NB4 (cell line): Measurements from ENCODE around the gene NUP210.

ENCODE experiments used
- DNase-seq: peaks from one replicate; pipeline ENCODE4 v3.0.0; 2010; ENCODE audit warnings: low read depth
- H3K4me3 ChIP-seq: one replicate; pipeline ENCODE4 v1.5.1; 2011; ENCODE audit warnings: mild to moderate bottlenecking, low read depth, low read length, moderate library complexity
- MYC ChIP-seq: IDR thresholded peaks from 2 replicates; pipeline ENCODE4 v1.6.1; 2011; ENCODE audit warnings: low read depth, low read length
- POLR2A ChIP-seq: IDR thresholded peaks from 2 replicates; pipeline ENCODE4 v1.6.1; 2011; ENCODE audit warnings: mild to moderate bottlenecking; ENCODE audit not compliant: insufficient read length; ENCODE audit errors: extremely low read depth
- TF ChIP-seq, protein P1 (sequence below): IDR thresholded peaks from 2 replicates; pipeline ENCODE4 v1.6.1; 2011; ENCODE audit warnings: low read depth, low read length
- TF ChIP-seq, protein P2 (sequence below): IDR thresholded peaks from one replicate; pipeline ENCODE4 v1.5.1; 2012; ENCODE audit warnings: low read depth, low read length

Gene NUP210

DNA sequence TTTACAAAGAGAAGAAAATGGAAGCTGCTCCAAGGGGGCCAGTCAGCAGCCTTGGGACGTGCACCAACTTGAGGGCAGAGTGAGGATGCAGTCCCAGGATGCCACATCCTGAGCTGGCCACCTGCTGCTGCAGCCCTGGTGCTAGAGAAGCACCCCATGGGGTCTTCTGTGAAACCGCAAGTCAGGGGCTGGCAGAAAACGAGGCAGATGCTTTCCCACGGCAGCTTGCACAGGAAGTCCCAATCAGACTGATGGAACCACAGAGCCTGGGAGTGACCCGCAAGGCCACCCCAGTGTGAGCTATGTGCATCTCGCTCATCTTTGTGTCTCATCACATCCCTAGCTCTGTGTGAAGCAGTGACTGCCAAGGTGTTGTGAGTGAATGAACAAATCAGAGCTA, 76.5 kb downstream of the NUP210 start:
- DNase-seq, result peak; percentile 86
- TF ChIP-seq POLR2A, result no peak
- 0 out of 2 replicates have a peak, but pooled peaks have one; percentile 16 for TF ChIP-seq MYC
- TF ChIP-seq, protein P1, sequence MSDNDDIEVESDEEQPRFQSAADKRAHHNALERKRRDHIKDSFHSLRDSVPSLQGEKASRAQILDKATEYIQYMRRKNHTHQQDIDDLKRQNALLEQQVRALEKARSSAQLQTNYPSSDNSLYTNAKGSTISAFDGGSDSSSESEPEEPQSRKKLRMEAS, result 0 out of 2 replicates have a peak, but pooled peaks have one; percentile 25
- H3K4me3 ChIP-seq, result no peak overlapping the region

DNA sequence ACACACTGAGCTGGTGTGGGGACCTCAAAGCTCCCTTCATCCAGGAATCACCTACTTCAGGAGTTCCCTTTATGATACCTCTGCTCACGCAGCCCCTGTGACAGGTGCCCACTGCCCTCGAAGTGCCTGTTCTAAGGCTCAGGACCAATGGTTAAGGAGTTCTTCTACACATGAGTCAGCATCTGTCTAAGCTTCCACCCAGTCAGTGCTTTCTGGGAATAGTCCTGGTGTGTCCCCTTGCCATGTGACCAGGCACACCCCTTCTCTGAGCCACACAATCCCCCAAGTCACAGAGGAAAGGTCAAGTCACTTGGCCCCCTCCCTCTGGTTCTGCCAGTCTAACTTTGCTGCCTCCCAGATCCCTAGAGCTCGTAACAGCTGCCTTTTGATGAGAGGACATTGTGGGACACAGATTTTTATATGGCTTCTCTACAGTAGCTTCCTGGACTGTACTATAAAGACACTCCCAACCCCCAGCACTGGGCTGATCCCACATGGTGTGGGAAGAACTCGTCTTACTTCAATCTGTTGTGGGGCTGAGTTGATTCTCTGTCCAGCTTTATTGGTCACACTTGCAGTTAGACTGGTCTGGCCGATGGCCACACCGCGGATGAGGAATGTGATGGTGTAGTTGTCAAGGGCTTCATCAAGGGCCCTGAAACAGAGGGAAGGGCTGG, 78.8 kb downstream of the NUP210 start:
- TF ChIP-seq, protein P1, result no peak
- TF ChIP-seq, protein P2, sequence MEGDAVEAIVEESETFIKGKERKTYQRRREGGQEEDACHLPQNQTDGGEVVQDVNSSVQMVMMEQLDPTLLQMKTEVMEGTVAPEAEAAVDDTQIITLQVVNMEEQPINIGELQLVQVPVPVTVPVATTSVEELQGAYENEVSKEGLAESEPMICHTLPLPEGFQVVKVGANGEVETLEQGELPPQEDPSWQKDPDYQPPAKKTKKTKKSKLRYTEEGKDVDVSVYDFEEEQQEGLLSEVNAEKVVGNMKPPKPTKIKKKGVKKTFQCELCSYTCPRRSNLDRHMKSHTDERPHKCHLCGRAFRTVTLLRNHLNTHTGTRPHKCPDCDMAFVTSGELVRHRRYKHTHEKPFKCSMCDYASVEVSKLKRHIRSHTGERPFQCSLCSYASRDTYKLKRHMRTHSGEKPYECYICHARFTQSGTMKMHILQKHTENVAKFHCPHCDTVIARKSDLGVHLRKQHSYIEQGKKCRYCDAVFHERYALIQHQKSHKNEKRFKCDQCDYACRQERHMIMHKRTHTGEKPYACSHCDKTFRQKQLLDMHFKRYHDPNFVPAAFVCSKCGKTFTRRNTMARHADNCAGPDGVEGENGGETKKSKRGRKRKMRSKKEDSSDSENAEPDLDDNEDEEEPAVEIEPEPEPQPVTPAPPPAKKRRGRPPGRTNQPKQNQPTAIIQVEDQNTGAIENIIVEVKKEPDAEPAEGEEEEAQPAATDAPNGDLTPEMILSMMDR, result no peak
- DNase-seq, result no peak
- H3K4me3 ChIP-seq, result no peak overlapping the region

DNA sequence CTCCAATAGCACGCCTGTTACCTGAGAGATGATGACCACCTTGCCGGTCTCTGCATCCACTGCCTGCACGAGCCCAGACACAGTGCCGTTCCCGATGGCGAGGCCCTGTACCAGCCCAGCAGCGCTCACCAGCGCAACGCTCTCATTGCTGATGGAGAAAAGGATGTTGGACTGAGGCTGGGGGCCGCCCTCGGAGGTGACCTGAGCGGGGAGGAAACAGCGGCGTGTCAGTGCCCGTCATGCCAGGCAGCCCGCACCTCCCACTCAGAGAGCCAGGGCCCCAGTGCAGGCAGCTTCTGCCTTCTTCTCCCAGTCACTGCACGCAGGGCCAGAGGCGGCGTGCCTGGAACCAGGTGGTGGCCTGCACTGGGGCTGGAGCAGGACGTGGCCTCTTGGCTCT, 80.3 kb downstream of the NUP210 start:
- TF ChIP-seq, protein P2, result no peak
- TF ChIP-seq, protein P1, result no peak
- TF ChIP-seq MYC (no peak), POLR2A (no peak)
- no peak overlapping the region for H3K4me3 ChIP-seq
- no peak for DNase-seq

DNA sequence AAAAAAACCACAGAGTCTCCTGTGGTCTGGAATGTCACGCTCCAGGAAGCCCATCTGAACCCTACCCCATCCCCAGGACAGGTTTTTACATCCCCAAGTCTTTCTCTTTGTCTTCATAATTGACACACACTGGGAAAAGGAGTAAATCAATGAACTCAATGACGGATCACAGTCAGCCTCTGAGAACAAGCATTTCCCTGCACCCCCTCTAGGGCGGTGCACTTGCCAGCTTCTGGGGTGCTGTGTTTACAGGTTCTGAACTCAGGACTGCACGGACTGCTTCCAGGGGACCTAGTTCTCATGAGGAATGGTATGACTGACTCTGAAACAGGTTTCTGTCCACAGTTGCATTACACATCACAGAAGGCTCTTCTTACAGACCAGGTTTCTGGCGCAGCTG, 81.1 kb downstream of the NUP210 start:
- no peak overlapping the region for H3K4me3 ChIP-seq
- no peak for DNase-seq
- TF ChIP-seq, protein P2, result peak; percentile 18
- TF ChIP-seq, protein P1, result no peak
- TF ChIP-seq POLR2A (no peak), MYC (no peak)

DNA sequence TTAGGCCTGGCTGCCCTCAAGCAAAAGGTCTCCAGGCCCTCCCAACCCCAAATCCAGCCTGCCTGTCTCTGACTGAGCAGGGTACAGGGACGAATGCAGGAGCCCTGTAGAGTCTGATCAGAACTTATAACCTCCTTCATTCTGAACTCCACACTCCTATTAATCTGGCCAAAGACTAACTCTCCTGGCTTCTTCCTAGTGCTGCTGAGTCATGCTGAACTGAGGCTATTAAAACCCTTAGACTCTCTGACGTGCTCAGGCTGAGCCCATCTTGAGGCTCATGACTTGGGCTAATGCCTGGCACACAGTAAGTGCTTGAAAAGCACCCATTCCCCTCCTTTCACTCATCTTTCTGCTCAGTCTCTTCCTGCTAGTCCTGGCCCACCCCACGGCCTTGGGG, 81.9 kb downstream of the NUP210 start:
- H3K4me3 ChIP-seq, result no peak overlapping the region
- no peak for DNase-seq
- TF ChIP-seq, protein P1, result no peak
- TF ChIP-seq, protein P2, result no peak
- TF ChIP-seq POLR2A (no peak), MYC (no peak)

DNA sequence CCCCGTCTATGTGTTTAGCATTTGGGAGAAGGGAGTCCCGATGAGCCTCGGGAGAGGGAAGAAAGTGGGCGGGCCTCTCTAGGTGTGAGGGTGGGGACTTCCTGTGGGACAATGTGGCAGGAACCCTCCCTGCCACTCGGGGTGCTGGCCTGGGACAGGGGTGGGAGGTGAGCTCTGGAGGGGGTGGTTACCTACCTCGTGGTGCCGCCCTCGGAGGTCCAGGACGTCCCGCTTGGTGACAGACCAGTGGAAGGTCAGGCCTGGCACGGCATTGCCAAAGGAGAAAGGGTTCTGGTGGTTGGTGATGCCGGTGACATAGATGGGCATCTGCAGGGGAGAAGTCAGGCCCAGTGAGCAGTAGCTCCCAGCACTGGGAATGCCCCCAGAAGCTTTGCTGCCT, 83.5 kb downstream of the NUP210 start:
- no peak for DNase-seq
- H3K4me3 ChIP-seq, result no peak overlapping the region
- TF ChIP-seq POLR2A, result no peak
- no peak for TF ChIP-seq MYC
- TF ChIP-seq, protein P2, result no peak
- TF ChIP-seq, protein P1, result no peak
